Stimulated activated memory B cell treated with anti-CD40 and anti-IgM and Interleukin-4, amounts not matched to agents 10 μg/mL and 1 μg/mL and 100 μg/mL, for 72 hours (primary cell): ENCODE measurements around the gene SGPP2.

Source experiments
- ATAC-seq: fragments of 150-1000 bp; cut with Tn5 transposase; 2 replicates; pipeline ENCODE4 v1.10.0; 2021
- H3K27ac Mint-ChIP-seq: one replicate; pipeline ENCODE4 v1.8.0; 2022; ENCODE audit warnings: mild to moderate bottlenecking, mixed read lengths
- H3K27me3 Mint-ChIP-seq: one replicate; pipeline ENCODE4 v1.8.0; 2022; ENCODE audit warnings: mixed read lengths
- H3K36me3 Mint-ChIP-seq: one replicate; pipeline ENCODE4 v1.8.0; 2022; ENCODE audit warnings: mixed read lengths
- H3K4me1 Mint-ChIP-seq: one replicate; pipeline ENCODE4 v1.8.0; 2022; ENCODE audit warnings: mixed read lengths
- H3K4me3 Mint-ChIP-seq: one replicate; pipeline ENCODE4 v1.8.0; 2022; ENCODE audit warnings: mild to moderate bottlenecking, moderate library complexity, mixed read lengths
- H3K9me3 Mint-ChIP-seq: one replicate; pipeline ENCODE4 v1.8.0; 2022; ENCODE audit warnings: mixed read lengths

Gene SGPP2

DNA sequence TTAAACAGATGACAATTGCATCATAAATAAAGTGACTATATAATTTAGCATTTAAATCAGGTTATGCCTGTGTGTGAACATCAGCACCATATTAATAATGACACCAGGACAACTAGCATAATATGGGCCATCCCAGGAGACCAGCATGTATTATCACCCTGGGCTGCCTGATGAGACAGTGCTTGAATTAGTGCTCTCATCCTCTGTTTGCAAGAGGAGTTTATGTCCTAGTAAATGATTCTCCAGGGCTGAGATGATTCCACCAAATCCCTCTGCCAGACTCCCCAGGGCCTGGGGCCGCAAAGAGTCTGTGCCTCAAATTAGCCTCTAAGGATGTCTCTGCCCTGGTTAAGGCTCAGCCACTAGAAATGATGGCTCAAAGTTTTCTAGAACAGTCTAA is 97.7 kb downstream of the SGPP2 start:
- Mint-ChIP-seq H3K9me3 (no peaks in the 10 kb centered on the region), H3K36me3 (peaks cover 46% of the 10 kb centered on the region), H3K27me3 (no peaks in the 10 kb centered on the region), H3K27ac (no peak overlapping the region), H3K4me3 (no peak overlapping the region), H3K4me1 (peaks cover 5% of the 10 kb centered on the region)
- ATAC-seq, result no peak

DNA sequence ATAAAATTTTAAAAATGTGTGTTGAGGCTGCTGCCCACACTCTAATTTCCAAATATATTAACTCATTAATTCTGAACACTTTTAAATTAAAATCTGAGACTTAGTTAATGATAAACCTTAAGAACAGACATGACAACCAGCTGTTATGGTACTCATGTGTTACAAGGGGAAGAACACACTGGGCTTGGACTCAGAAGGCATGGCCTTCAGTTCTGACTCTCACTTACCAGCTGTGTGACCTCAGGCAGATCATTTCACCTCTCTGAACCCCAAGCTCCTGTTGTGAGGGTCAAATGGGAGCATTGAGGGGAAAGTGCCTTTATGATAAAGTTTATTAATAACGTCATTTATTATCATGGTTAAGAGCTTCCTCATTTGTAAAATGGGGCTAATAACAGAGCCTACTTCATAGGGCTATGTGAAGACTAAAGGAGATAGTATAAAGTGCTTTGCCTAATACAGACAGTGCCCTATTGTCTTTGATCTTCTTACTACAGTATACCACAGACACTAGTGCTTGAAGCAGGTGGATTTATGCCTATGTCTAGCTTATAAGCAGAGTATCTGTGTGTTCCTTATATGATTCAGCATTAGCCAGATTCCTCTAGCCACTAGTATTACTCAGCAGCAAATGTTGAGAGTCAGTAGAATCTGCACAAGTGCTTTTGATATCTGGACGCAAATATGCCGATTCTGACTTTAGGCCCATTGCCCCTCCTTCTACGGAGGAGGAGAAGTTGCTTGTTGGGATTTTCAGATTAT is 99.6 kb downstream of the SGPP2 start:
- Mint-ChIP-seq H3K27me3 (no peaks in the 10 kb centered on the region), H3K9me3 (no peaks in the 10 kb centered on the region), H3K36me3 (peaks cover 45% of the 10 kb centered on the region), H3K4me3 (no peak overlapping the region), H3K4me1 (peaks cover 5% of the 10 kb centered on the region), H3K27ac (no peak overlapping the region)
- no peak for ATAC-seq

DNA sequence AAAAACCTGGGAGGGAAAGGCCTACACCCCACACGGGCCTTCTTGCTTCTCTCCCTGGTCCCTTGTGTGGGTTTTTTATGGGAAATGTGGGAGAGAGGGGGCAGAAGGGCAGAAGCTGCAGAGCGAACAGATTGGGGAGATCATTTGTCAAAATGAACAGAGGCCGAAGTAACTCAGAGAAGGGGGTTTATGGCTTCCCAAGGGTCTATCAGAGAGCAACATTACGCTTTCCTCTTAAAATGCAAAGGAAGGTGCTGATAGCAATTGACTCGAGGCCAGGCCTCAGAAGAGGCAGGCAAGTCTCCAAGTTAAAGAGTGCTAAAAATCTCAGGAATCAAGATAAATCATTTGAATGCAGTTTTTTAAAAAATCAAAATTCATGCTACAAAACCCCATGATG is 101.5 kb downstream of the SGPP2 start:
- ATAC-seq, result no peak
- no peaks in the 10 kb centered on the region for H3K9me3 Mint-ChIP-seq
- H3K4me3 Mint-ChIP-seq, result no peak overlapping the region
- peaks cover 50% of the 10 kb centered on the region for H3K36me3 Mint-ChIP-seq
- H3K27me3 Mint-ChIP-seq, result no peaks in the 10 kb centered on the region
- no peak overlapping the region for H3K27ac Mint-ChIP-seq
- peaks cover 5% of the 10 kb centered on the region for H3K4me1 Mint-ChIP-seq

DNA sequence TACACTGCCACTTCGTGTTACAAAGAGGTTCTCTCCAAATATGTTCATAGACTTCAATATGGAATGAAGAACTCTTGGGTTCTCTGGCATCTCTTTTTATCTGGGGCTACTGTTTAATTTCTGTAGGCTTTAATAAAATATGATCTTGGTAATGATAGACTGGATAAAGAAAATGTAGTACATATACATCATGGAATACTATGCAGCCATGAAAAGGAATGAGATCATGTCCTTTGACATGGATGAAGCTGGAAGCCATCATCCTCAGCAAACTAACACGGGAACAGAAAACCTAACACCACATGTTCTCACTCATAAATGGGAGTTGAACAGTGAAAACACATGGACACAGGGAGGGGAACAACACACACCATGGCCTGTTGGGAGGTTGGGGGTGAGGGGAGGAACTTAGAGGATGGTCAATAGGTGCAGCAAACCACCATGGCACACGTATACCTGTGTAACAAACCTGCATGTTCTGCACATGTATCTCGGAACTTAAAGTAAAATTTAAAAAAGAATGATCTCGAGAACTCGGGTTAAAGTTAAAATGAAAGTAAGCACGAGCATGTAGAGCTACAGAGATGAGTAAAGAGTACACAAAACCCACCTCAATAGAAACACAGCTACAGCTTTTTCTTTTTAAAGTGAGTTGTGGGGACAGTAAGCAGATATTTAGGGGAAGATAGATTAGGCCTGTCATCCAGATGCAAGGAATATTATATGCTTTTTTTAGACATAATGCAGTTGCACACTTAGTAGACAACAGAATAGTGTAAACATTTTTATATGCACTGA is 102.3 kb downstream of the SGPP2 start:
- H3K9me3 Mint-ChIP-seq, result no peaks in the 10 kb centered on the region
- no peaks in the 10 kb centered on the region for H3K27me3 Mint-ChIP-seq
- ATAC-seq, result no peak
- no peak overlapping the region for H3K27ac Mint-ChIP-seq
- H3K4me3 Mint-ChIP-seq, result no peak overlapping the region
- peaks cover 58% of the 10 kb centered on the region for H3K36me3 Mint-ChIP-seq
- H3K4me1 Mint-ChIP-seq, result peaks cover 5% of the 10 kb centered on the region

DNA sequence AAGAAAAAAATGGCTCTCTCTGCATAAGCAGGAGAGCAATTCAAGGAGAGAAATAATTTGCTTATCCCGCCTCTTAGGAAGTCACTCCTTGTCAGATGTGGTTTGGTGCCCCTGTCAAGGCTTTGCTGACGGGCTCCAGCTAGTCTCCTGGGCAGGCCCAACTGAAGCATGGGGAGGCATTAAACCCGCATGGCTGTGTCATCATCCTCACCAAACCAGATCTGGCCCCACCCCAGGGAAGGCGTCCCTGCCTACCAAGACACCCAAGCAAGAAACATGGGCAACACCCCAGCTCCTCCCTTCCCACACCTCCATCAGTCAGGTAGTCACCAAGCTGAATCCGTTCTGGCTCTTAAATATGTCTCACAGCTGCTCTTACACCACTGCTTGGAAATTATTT is 108.0 kb downstream of the SGPP2 start:
- Mint-ChIP-seq H3K9me3 (no peaks in the 10 kb centered on the region), H3K4me1 (no peaks in the 10 kb centered on the region), H3K27ac (no peak overlapping the region), H3K4me3 (no peak overlapping the region), H3K27me3 (no peaks in the 10 kb centered on the region), H3K36me3 (peaks cover 53% of the 10 kb centered on the region)
- ATAC-seq, result no peak

DNA sequence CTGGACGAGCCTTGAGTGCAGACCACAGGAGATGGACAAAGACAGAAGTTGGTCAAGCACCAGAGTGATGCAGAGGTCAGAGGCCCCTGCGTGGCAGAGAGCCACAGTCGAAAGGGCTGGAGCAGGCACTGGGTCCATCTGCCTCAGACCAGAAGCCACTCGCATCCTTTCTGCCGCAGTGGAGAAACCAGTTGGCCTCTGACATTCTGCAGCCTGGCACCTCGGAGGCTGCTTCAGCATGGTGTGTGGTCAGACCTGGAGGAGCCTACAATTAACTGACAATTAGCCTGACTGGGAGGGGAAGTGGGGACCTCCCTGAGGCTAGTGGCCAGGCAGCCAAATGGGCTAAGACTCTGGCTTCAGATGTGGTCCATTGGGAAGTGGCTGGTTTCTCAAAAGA is 111.1 kb downstream of the SGPP2 start:
- no peak overlapping the region for H3K4me3 Mint-ChIP-seq
- H3K27me3 Mint-ChIP-seq, result no peaks in the 10 kb centered on the region
- no peak for ATAC-seq
- H3K9me3 Mint-ChIP-seq, result peaks cover 2% of the 10 kb centered on the region
- no peaks in the 10 kb centered on the region for H3K4me1 Mint-ChIP-seq
- peaks cover 37% of the 10 kb centered on the region for H3K36me3 Mint-ChIP-seq
- no peak overlapping the region for H3K27ac Mint-ChIP-seq

DNA sequence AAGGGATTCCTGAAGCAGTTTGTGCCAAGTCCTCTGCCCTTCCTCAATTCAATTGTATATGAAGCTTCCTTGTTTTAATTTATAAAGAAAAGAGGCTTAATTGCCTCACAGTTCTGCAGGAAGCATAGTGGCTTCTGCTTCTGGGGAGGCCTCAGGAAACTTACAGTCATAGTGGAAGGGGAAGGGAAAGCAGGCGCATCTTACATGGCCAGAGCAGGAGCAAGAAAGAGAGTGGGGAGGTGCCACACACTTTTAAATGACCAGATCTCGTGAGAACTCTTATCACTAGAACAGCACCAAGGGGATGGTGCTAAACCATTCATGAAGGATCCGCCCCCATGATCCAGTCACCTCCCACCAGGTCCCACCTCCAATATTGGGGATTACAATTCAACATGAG is 114.2 kb downstream of the SGPP2 start:
- Mint-ChIP-seq H3K36me3 (peaks cover 18% of the 10 kb centered on the region), H3K9me3 (peaks cover 2% of the 10 kb centered on the region), H3K27ac (no peak overlapping the region), H3K27me3 (no peaks in the 10 kb centered on the region), H3K4me3 (no peak overlapping the region), H3K4me1 (no peaks in the 10 kb centered on the region)
- ATAC-seq, result peak; percentile 36

DNA sequence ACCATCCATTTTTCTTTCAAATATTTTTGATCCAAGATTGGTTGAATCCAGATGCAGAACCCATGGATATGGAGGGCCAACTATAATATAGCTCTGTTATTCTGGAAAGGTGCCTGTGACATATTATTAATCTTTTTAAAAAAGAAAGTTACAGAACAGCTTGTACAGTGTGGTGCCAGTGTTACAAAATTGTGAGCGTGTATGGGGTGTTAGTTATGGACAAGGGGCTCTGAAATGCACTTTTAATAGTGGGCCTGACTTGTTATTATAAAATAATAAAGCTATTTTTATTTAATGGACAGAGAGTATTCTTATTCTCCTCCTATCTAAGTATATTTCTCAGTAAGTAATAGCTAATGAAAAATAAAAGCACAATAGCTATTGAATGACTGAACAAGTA is 120.3 kb downstream of the SGPP2 start:
- Mint-ChIP-seq H3K27me3 (no peaks in the 10 kb centered on the region), H3K4me3 (no peak overlapping the region), H3K36me3 (peaks cover 12% of the 10 kb centered on the region), H3K9me3 (no peaks in the 10 kb centered on the region), H3K4me1 (no peaks in the 10 kb centered on the region), H3K27ac (no peak overlapping the region)
- ATAC-seq, result no peak

DNA sequence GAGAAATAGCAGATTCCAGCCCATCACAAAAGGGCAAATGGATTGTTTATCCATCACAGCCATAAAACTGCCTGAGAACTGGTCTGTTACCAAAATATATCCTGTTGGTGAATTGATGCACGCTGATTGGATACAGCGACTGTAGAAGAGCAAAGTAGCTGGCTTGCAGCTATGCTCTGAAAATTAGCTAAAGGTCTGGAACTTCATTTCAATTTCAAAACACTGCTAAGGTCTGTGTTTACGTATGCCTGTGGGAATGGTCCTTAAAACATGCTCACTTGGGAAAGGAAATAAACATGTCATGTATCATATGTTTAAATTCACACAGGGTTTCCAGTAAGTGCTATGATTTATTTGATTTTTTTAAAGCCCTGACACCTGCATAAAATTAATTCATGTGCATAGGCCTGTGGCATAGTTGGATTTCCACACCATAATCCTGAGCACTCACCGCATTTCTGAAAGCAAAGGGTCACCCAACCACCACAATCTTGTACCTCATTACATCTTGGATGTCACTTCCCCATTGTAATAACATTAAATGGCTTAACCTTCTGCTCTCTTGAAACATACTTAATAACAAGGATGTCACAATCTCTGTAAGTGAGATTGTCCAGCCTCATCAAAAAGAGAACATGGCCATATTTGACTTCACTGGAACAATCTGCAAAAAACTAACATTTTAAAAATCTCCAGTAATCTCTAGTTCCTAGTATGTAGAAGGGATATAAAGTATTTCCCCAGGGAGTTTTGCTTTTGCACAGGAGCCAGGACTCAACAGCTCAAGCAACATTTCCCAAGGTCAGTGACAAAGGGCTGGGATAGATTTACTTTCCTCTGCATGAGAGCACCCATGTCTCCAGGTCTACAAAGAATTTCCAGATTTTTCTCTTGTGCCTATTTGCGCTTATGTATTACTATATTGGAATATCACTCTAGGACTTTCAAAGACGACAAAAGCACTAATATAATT is 121.8 kb downstream of the SGPP2 start:
- no peaks in the 10 kb centered on the region for H3K4me1 Mint-ChIP-seq
- no peak overlapping the region for H3K27ac Mint-ChIP-seq
- H3K4me3 Mint-ChIP-seq, result no peak overlapping the region
- no peak for ATAC-seq
- H3K9me3 Mint-ChIP-seq, result no peaks in the 10 kb centered on the region
- peaks cover 8% of the 10 kb centered on the region for H3K36me3 Mint-ChIP-seq
- H3K27me3 Mint-ChIP-seq, result no peaks in the 10 kb centered on the region

DNA sequence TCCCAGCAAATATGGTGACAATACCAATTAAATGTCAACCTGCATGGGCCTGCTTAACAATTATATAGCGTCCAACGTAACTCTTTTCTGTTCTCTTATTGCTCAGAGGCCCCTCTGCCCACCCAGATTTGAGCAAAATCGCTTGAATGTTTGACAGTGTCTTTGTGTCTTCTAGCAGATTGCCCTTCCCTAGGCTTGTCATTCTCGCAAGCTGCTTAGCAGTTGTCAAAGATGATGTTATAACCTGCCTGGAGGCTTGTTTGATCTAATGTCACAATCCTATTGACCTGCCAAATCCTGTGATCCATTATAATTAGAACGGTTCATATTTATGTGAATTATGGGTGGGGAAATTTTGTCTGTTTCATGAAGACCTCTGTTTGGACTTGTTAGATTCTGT is 122.7 kb downstream of the SGPP2 start:
- Mint-ChIP-seq H3K9me3 (no peaks in the 10 kb centered on the region), H3K27ac (no peak overlapping the region), H3K36me3 (peaks cover 8% of the 10 kb centered on the region), H3K27me3 (no peaks in the 10 kb centered on the region), H3K4me3 (no peak overlapping the region), H3K4me1 (no peaks in the 10 kb centered on the region)
- no peak for ATAC-seq

DNA sequence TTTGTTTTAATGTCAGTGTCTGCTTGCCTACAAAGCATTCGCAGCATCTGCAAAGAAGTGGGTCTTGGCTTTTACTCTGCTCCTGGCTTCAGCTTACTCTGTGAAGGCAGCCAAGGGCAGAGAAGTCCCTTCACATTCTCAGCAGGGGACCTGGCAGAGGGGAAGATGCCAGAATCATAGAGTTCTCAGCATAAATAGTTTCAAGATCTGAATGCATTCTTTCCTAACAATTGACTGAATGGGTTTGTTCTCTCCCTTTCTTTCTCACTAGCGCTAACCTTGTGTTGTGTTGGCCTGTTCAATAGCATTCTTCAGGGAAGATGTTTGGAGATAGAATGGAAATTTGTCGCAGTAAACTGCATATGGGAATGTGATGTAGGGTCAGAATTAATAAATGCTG is 124.6 kb downstream of the SGPP2 start:
- no peak for ATAC-seq
- Mint-ChIP-seq H3K9me3 (no peaks in the 10 kb centered on the region), H3K4me1 (no peaks in the 10 kb centered on the region), H3K4me3 (no peak overlapping the region), H3K27me3 (no peaks in the 10 kb centered on the region), H3K36me3 (no peaks in the 10 kb centered on the region), H3K27ac (no peak overlapping the region)

DNA sequence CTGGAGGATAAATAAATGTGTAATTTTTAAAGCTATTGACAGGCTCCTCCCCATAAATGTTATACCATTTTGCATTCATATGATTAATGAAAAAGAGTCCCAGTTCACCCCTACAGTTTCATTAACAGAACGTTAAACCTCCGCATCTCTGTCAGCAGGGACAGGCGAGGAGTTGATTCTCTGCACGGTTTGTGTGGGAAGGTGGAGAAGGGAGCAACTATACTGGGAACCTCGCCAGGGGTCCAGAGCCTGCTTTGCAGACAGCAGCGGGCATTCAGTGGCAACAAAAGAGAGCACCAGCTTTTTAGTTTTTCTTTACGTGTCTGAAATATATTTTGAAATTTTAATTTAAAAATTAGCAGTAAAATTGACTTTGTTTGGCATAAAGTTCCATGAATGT is 130.2 kb downstream of the SGPP2 start:
- Mint-ChIP-seq H3K4me3 (no peak overlapping the region), H3K27me3 (no peaks in the 10 kb centered on the region), H3K27ac (no peak overlapping the region), H3K4me1 (no peaks in the 10 kb centered on the region), H3K36me3 (peaks cover 9% of the 10 kb centered on the region), H3K9me3 (no peaks in the 10 kb centered on the region)
- no peak for ATAC-seq

DNA sequence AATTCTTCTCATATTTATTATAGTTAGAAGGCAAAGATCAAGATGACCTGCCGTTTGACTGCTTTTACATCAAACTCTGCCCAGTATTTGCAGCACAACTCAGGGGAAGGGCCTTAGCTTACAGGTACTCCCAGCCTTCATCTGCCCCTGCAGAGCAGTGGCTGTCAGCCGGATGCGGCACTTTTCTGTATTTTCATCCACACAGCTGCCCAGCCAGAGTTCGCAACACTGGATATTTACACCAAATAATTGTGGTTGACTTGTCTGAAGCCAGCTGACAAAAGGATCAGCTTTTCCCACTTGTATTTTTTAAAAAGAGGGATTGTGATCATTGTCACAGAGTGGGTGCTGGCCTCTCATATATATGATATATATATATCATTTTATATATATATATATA is 136.8 kb downstream of the SGPP2 start:
- H3K4me3 Mint-ChIP-seq, result no peak overlapping the region
- H3K27me3 Mint-ChIP-seq, result no peaks in the 10 kb centered on the region
- no peak overlapping the region for H3K27ac Mint-ChIP-seq
- H3K9me3 Mint-ChIP-seq, result no peaks in the 10 kb centered on the region
- ATAC-seq, result no peak
- no peaks in the 10 kb centered on the region for H3K4me1 Mint-ChIP-seq
- peaks cover 9% of the 10 kb centered on the region for H3K36me3 Mint-ChIP-seq

DNA sequence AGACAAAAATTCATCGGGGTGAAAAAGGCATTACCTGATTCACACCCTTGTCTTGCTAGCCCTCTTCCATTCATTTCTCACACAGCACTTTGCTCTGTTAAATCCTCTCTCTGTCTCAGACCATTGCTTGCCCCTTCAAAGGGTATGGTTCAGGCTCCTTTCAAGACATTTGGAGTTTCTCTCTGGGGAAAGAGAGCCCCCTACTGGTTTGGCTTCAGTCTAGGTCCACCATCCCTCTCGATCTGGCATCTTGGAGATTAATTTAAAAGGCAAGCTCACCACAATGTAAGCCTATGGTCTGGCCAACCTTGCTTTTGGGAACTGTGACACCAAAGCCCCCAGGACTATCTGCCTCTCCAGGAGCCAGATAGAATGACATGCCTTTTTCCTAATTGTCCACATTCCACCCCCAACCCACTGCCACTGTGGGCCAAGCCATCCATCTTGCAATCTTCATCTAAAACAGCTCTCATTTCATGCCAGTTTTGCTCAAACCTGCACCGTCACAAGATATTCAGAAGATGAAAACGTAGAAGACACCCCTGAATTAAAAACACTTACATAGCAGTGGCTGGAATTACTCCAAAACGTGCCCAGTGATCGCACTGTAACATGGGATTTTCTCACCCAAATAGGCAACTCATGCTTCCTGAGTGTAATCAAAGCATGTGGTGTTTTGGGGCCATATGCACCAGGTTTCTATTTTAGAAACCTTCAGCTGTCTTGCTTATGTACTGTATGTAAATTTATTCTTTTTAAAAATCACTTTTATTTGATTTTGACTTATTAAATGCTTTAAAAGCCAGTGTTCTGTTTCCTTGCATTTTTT is 137.7 kb downstream of the SGPP2 start:
- Mint-ChIP-seq H3K36me3 (peaks cover 11% of the 10 kb centered on the region), H3K9me3 (no peaks in the 10 kb centered on the region), H3K4me3 (no peak overlapping the region), H3K27ac (no peak overlapping the region), H3K27me3 (no peaks in the 10 kb centered on the region), H3K4me1 (no peaks in the 10 kb centered on the region)
- peak; percentile 74 for ATAC-seq
